AG09319 (cell line): Measurements from ENCODE around the gene ETV2.

ENCODE experiments used
- DNase-seq: peaks from one replicate; pipeline ENCODE4 v3.0.0-alpha.2; 2010; ENCODE audit warnings: low read depth; ENCODE audit errors: extremely low read depth
- TF ChIP-seq, protein P1 (sequence below): IDR thresholded peaks from 2 replicates; pipeline ENCODE4 v1.5.1; 2011; ENCODE audit warnings: low read depth, mild to moderate bottlenecking, inconsistent platforms, low read length, moderate library complexity

ETV2 gene

GRCh38 chr19:35642798-35643254 lies 1.3 kb downstream of the ETV2 start:
- DNase-seq = no peak
- TF ChIP-seq, protein P1, sequence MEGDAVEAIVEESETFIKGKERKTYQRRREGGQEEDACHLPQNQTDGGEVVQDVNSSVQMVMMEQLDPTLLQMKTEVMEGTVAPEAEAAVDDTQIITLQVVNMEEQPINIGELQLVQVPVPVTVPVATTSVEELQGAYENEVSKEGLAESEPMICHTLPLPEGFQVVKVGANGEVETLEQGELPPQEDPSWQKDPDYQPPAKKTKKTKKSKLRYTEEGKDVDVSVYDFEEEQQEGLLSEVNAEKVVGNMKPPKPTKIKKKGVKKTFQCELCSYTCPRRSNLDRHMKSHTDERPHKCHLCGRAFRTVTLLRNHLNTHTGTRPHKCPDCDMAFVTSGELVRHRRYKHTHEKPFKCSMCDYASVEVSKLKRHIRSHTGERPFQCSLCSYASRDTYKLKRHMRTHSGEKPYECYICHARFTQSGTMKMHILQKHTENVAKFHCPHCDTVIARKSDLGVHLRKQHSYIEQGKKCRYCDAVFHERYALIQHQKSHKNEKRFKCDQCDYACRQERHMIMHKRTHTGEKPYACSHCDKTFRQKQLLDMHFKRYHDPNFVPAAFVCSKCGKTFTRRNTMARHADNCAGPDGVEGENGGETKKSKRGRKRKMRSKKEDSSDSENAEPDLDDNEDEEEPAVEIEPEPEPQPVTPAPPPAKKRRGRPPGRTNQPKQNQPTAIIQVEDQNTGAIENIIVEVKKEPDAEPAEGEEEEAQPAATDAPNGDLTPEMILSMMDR = no peak

DNA sequence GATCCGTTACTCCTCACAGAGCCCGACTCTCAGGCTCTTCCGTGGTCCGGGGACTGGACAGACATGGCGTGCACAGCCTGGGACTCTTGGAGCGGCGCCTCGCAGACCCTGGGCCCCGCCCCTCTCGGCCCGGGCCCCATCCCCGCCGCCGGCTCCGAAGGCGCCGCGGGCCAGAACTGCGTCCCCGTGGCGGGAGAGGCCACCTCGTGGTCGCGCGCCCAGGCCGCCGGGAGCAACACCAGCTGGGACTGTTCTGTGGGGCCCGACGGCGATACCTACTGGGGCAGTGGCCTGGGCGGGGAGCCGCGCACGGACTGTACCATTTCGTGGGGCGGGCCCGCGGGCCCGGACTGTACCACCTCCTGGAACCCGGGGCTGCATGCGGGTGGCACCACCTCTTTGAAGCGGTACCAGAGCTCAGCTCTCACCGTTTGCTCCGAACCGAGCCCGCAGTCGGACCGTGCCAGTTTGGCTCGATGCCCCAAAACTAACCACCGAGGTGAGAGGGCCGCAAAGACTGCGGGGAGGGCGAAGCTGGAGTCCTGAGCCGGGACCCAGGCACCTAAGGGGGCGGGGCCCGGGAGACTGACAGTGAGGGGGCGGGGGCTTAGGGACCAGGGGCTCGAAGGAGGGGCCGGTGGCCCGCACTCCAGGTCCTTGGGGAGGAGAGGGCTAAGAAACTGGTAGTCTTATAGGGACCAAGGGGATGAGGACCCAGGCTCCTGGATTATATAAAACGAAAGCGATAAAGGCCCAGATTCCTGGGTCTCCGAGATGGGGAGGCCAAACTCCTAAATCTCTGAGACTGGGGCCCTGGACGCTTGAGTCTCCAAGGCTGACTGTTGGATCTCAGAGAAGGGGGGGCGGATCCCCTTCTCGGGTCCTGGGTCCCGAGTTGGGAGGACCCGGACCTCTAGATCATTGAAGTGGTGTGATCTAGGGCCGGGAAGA lies 2.0 kb downstream of the ETV2 start:
- DNase-seq = peak; percentile 34
- TF ChIP-seq, protein P1 = no peak

DNA sequence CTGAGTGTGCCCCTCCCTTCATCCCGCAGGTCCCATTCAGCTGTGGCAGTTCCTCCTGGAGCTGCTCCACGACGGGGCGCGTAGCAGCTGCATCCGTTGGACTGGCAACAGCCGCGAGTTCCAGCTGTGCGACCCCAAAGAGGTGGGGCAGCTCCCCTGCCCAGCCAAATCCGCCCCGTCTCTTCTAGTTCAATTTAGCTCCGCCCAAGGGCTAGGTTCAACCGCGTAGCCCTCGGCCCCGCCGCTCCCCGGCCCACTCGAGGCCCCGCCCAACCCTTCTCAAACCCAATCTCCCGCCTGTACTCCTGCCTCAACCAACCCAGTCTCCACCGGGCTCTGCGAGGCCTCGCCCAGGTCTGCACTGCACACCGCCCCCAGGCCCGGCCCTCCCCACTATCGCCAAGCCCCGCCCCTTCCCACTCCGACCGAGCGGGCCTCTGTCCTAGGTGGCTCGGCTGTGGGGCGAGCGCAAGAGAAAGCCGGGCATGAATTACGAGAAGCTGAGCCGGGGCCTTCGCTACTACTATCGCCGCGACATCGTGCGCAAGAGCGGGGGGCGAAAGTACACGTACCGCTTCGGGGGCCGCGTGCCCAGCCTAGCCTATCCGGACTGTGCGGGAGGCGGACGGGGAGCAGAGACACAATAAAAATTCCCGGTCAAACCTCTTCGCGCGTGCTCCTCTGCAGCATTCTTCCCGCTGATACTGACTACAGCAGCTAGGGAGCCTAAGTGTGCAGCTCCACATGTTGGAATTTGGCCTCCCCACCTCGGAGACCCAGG lies 2.9 kb downstream of the ETV2 start:
- peak; percentile 70 for DNase-seq
- TF ChIP-seq, protein P1 = no peak

DNA sequence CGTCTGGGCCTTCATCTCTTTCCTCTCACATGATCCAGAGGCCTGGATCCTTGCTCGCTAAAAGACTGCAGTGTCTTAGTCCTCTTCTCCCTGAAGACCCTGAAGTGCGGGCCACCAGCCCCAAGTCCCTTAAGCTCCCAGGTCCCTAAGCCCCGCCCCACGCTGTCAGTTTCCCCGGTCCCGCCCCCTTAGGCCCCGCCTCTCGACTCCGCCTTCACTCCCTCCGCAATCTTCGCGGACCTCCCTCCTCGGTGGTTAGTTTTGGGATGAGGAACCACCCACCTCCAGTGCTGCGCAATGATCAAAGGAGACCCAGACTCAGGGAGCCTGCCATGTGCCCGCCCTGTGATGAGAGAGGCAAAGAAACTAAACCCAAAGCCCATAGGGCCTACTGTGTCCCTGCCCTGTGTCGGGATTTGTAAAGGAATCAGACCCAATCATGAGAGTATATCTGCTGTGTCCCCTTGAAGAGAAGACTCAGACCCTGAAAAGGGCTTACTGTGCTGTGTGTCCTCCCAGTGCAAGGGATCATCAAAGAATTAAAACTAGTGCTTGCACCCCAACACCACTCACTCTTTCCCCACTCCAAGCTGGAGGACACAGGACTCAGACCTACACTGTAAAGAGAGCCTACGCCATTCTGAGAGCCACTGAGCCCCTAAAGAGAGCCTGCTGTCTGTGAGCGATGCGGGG lies 3.6 kb downstream of the ETV2 start:
- no peak for DNase-seq

DNA sequence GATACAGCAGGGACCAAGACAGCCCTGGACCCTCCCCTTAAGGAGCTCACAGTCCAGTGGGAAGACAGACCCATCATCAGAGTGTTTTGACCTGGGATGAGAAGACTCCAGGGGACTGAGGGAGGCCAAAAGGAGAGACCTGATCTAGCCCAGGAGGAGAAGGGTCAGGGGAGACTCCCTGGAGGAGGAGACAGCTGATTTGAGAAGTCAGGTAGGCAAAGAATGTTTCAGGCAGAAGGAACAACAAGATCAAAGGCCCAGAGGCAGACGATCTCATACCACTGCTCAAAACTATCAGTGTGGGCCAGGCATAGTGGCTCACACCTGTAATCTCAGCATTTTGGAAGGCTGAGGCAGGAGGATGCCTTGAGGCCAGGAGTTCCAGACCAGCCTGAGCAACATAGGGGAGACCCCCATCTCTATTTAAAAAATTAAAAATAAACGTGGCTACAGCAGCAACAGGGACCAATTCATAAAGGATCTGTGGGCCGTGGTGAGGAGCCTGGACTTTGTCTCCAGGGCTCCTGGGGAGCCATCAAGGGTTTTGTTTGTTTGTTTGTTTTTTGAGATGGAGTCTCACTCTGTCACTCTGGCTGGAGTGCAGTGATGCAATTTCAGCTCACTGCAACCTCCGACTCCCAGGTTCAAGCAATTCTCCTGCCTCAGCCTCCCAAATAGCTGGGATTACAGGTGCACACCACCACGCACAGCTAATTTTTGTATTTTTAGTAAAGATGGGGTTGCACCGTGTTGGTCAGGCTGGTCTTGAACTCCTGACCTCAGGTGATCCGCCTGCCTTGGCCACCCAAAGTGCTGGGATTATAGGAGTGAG lies 4.4 kb downstream of the ETV2 start:
- TF ChIP-seq, protein P1 = no peak

More for the DNA sequence above, 3.6 kb downstream of the ETV2 start:
- TF ChIP-seq, protein P1 = no peak

More for the DNA sequence above, 4.4 kb downstream of the ETV2 start:
- DNase-seq = no peak
